ENCODE measurements around the gene CYLD.

DNA sequence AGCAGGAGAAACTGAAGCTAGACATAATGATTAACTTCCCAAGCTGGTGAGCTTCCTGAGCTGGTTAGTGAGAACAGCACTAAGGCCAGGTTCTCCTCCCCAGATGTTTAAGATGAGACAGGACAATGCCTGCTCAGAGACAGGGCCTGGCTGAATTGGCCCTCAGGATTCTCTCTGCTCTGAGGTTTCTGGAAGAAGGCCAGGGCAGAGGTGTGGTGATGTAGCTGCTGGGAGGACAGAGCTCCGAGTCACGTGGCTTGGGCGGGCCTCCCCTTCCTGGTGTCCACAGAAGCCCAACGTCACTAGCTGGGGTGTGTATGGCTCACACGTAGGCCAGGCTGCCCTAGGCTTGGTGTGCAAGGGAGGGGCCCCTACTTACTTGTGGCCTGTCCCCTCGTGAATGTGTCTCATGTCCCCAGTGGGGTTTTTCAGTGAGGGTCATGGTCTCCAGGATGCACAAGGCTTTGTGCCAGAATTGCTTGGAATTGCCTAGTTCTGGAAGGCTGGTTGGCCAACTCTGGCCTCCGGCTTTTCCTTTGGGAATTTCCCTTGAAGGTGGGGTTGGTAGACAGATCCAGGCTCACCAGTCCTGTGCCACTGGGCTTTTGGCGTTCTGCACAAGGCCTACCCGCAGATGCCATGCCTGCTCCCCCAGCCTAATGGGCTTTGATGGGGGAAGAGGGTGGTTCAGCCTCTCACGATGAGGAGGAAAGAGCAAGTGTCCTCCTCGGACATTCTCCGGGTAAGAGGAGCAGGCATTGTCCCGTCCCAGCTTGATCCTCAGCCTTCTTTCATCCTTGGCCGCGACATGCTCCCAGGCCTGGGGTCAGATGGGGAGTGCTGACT lies 45.1 kb upstream of the CYLD start:
- TF ChIP-seq EGR1 (IDR thresholded peaks at IDR 0.05; ENCODE audit: low read depth): no peak
- no peak for TF ChIP-seq POLR2A (IDR thresholded peaks at IDR 0.05; ENCODE audit: borderline replicate concordance, extremely low read depth, insufficient read depth, insufficient read length)
- TF ChIP-seq FOSL1 (IDR thresholded peaks at IDR 0.05; ENCODE audit: low read depth): no peak
- TF ChIP-seq, protein P1, sequence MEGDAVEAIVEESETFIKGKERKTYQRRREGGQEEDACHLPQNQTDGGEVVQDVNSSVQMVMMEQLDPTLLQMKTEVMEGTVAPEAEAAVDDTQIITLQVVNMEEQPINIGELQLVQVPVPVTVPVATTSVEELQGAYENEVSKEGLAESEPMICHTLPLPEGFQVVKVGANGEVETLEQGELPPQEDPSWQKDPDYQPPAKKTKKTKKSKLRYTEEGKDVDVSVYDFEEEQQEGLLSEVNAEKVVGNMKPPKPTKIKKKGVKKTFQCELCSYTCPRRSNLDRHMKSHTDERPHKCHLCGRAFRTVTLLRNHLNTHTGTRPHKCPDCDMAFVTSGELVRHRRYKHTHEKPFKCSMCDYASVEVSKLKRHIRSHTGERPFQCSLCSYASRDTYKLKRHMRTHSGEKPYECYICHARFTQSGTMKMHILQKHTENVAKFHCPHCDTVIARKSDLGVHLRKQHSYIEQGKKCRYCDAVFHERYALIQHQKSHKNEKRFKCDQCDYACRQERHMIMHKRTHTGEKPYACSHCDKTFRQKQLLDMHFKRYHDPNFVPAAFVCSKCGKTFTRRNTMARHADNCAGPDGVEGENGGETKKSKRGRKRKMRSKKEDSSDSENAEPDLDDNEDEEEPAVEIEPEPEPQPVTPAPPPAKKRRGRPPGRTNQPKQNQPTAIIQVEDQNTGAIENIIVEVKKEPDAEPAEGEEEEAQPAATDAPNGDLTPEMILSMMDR (IDR thresholded peaks at IDR 0.05 in 2 of 3, conservative IDR thresholded peaks at IDR 0.05 in 1 of 3; ENCODE audit: borderline replicate concordance in 1 of 3, insufficient read depth in 1 of 3, low read depth in 2 of 3, low read length in 2 of 3): no peak
- TF ChIP-seq, protein P2, sequence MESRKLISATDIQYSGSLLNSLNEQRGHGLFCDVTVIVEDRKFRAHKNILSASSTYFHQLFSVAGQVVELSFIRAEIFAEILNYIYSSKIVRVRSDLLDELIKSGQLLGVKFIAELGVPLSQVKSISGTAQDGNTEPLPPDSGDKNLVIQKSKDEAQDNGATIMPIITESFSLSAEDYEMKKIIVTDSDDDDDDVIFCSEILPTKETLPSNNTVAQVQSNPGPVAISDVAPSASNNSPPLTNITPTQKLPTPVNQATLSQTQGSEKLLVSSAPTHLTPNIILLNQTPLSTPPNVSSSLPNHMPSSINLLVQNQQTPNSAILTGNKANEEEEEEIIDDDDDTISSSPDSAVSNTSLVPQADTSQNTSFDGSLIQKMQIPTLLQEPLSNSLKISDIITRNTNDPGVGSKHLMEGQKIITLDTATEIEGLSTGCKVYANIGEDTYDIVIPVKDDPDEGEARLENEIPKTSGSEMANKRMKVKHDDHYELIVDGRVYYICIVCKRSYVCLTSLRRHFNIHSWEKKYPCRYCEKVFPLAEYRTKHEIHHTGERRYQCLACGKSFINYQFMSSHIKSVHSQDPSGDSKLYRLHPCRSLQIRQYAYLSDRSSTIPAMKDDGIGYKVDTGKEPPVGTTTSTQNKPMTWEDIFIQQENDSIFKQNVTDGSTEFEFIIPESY (IDR thresholded peaks at IDR 0.05; ENCODE audit: extremely low read depth, insufficient replicate concordance, low read length): no peak
- TF ChIP-seq, protein P3, sequence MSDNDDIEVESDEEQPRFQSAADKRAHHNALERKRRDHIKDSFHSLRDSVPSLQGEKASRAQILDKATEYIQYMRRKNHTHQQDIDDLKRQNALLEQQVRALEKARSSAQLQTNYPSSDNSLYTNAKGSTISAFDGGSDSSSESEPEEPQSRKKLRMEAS (IDR thresholded peaks at IDR 0.05): peak; percentile 73
- no peak for TF ChIP-seq EZH2 (IDR thresholded peaks at IDR 0.05)
- peak; percentile 65 for TF ChIP-seq POLR2AphosphoS5 (IDR thresholded peaks at IDR 0.05; ENCODE audit: low read depth, low read length)
- TF ChIP-seq YY1 (IDR thresholded peaks at IDR 0.05; ENCODE audit: extremely low read depth, insufficient replicate concordance, low read depth, low read length): no peak
- TF ChIP-seq, protein P4, sequence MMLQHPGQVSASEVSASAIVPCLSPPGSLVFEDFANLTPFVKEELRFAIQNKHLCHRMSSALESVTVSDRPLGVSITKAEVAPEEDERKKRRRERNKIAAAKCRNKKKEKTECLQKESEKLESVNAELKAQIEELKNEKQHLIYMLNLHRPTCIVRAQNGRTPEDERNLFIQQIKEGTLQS (IDR thresholded peaks at IDR 0.05): no peak
